Placental pericyte (primary cell): ENCODE data around the gene PHTF1. TPM values are rescaled to one million over a fixed set of nuclear protein-coding genes. Genes with fewer than 3 reads are reported as not detected.

ENCODE experiments used
- total RNA-seq: library from RNA; depleted of rRNA; stranded (reverse); fragments of >200 nt; gene quantifications from 2 replicates; pipeline ENCODE4 v1.2.3, GENCODE V29; 2012

PHTF1 gene
- total RNA-seq = 53.8 and 56.9 TPM in 2 replicates

DNA sequence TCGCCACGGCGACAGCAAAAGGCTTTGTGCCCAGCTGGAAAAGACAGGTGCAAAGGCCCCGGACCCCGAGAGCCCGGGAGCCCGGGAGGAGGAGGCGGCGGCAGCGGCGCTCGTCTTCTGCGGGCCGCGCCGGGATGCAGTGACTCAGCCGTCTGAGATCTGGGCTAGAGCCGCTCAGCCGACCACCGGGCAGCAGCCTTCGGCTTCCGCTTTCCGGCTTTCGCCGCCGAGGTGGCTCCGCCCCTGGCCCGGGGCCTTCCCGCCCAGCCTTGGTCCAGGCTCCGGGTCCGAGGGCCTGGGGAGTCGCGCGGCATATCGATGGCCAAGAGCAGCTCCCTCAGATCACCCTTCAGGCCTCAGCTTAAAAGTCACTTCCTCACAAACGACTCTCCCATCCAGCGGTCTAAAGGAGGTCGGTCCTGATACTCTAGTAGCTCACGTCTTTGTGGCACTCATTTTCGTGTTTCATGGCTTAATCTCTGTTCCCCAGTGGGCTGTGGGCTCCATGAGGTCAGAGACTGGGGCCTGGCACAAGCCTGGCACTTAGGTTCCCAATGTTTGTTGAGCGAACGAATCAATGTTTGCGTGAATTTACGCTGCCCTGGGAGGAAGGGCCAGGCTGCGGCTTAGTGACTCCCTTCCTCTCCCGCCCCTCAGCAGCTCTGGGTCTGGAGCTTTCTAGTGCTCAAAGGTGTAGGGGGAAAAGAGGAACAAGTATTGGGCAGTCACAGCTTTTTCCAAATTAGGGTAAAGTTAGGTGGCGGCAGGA is at the start of gene PHTF1:
PHTF1 (minus strand) TSS at position 154 of the 769 bp plus-strand sequence. CDS start 783 bp downstream, outside the sequence.

Other genes with a start within 250 kb of the PHTF1 start
- 11.8 and 16.0 TPM in 2 replicates for gene RSBN1, start 53.0 kb upstream of the PHTF1 start, total RNA-seq
- gene PTPN22, start 112.2 kb upstream of the PHTF1 start, total RNA-seq = under 0.01 and 2.0 TPM in 2 replicates
- under 0.01 and 0.14 TPM in 2 replicates for gene BCL2L15, start 128.1 kb upstream of the PHTF1 start, total RNA-seq
- gene AP4B1, start 145.3 kb upstream of the PHTF1 start, total RNA-seq = 13.8 and 14.6 TPM in 2 replicates
- 1.3 and 13.3 TPM in 2 replicates for gene DCLRE1B, start 145.8 kb upstream of the PHTF1 start, total RNA-seq
- 21.0 and 33.8 TPM in 2 replicates for gene HIPK1, start 169.8 kb upstream of the PHTF1 start, total RNA-seq
- gene OLFML3, start 220.0 kb upstream of the PHTF1 start, total RNA-seq = 77.6 and 238 TPM in 2 replicates